Stimulated activated naive CD8-positive, alpha-beta T cell treated with anti-CD3 and anti-CD28 coated beads, Interleukin-15, Interleukin-2, amounts not matched to agents 100 U/mL and 50 U/mL, for 24 hours (primary cell): ENCODE data around the gene NPIPA8.
"Not testable (repeated sequence)": the region's sequence is repeated elsewhere in the genome, so short reads cannot be mapped to it uniquely, and the experiment has no call there.

Source experiments
- ATAC-seq: fragments of 150-1000 bp; cut with Tn5 transposase; one replicate; pipeline ENCODE4 v1.10.0; 2021
- DNase-seq: peaks from one replicate; pipeline ENCODE4 v3.0.0; 2021

The NPIPA8 gene

GRCh38 chr16:18336636-18337035 is at the start of gene NPIPA8:
TSS of gene NPIPA8 (minus strand) at chr16:18336736. CDS start at chr16:18332662, 4,074 bp downstream.
- not testable (repeated sequence) for ATAC-seq, DNase-seq

- ATAC-seq, DNase-seq: not testable (repeated sequence)
These were observed 48.7 kb upstream of the NPIPA8 start for GRCh38 chr16:18385285-18385684.

GRCh38 chr16:18384869-18385268 is 48.3 kb upstream of the NPIPA8 start:
- not testable (repeated sequence) for DNase-seq, ATAC-seq

GRCh38 chr16:18384098-18384636 is 47.6 kb upstream of the NPIPA8 start:
- not testable (repeated sequence) for DNase-seq, ATAC-seq

- not testable (repeated sequence) for ATAC-seq
These were observed 46.2 kb upstream of the NPIPA8 start for GRCh38 chr16:18382696-18383095.

GRCh38 chr16:18347742-18348141 is 11.2 kb upstream of the NPIPA8 start:
- DNase-seq, ATAC-seq: not testable (repeated sequence)

More at GRCh38 chr16:18382696-18383095, 46.2 kb upstream of the NPIPA8 start:
- not testable (repeated sequence) for DNase-seq

- not testable (repeated sequence) for DNase-seq, ATAC-seq
These were observed 10.5 kb upstream of the NPIPA8 start for GRCh38 chr16:18346993-18347392.

- DNase-seq, ATAC-seq: not testable (repeated sequence)
These were observed 8.1 kb upstream of the NPIPA8 start for GRCh38 chr16:18344634-18345033.

GRCh38 chr16:18341986-18342385 is 5.5 kb upstream of the NPIPA8 start:
- DNase-seq, ATAC-seq: not testable (repeated sequence)

GRCh38 chr16:18341417-18341960 is 5.0 kb upstream of the NPIPA8 start:
- DNase-seq, ATAC-seq: not testable (repeated sequence)

- DNase-seq, ATAC-seq: not testable (repeated sequence)
These were observed 2.7 kb upstream of the NPIPA8 start for GRCh38 chr16:18339210-18339609.

- ATAC-seq, DNase-seq: not testable (repeated sequence)
These were observed 24.7 kb downstream of the NPIPA8 start for GRCh38 chr16:18311811-18312210.

GRCh38 chr16:18309159-18309558 is 27.4 kb downstream of the NPIPA8 start:
- not testable (repeated sequence) for ATAC-seq, DNase-seq

- not testable (repeated sequence) for DNase-seq, ATAC-seq
These were observed 29.3 kb downstream of the NPIPA8 start for GRCh38 chr16:18307241-18307640.

GRCh38 chr16:18306066-18306465 is 30.5 kb downstream of the NPIPA8 start:
- not testable (repeated sequence) for DNase-seq, ATAC-seq

GRCh38 chr16:18303059-18303706 is 33.4 kb downstream of the NPIPA8 start:
- not testable (repeated sequence) for ATAC-seq, DNase-seq

- DNase-seq = not testable (repeated sequence)
- ATAC-seq = peak; percentile 23
These were observed 38.8 kb downstream of the NPIPA8 start for GRCh38 chr16:18297714-18298113.

GRCh38 chr16:18296931-18297330 is 39.6 kb downstream of the NPIPA8 start:
- DNase-seq, ATAC-seq: not testable (repeated sequence)

GRCh38 chr16:18294371-18294770 is 42.2 kb downstream of the NPIPA8 start:
- DNase-seq, ATAC-seq: not testable (repeated sequence)

- not testable (repeated sequence) for ATAC-seq
These were observed 43.1 kb downstream of the NPIPA8 start for GRCh38 chr16:18293337-18293956.

GRCh38 chr16:18290959-18291358 is 45.6 kb downstream of the NPIPA8 start:
- not testable (repeated sequence) for ATAC-seq, DNase-seq

More at GRCh38 chr16:18293337-18293956, 43.1 kb downstream of the NPIPA8 start:
- DNase-seq = not testable (repeated sequence)

- not testable (repeated sequence) for ATAC-seq, DNase-seq
These were observed 50.2 kb downstream of the NPIPA8 start for GRCh38 chr16:18286342-18286741.
